IPS-18a (cell line): ENCODE results near the gene THADA.

ENCODE experiments used
- H3K27ac ChIP-seq: one replicate; pipeline ENCODE4 v1.5.1; 2013; ENCODE audit warnings: low read length
- H3K27me3 ChIP-seq: one replicate; pipeline ENCODE4 v1.6.1; 2013; ENCODE audit warnings: mild to moderate bottlenecking, low read length; ENCODE audit not compliant: control insufficient read depth, insufficient read depth
- H3K36me3 ChIP-seq: one replicate; pipeline ENCODE4 v1.6.1; 2013; ENCODE audit warnings: low read depth, low read length; ENCODE audit not compliant: control insufficient read depth
- H3K4me1 ChIP-seq: one replicate; pipeline ENCODE4 v1.6.1; 2013; ENCODE audit warnings: low read depth, low read length; ENCODE audit not compliant: control insufficient read depth
- H3K4me3 ChIP-seq: one replicate; pipeline ENCODE4 v1.5.1; 2013; ENCODE audit warnings: low read length
- H3K9ac ChIP-seq: one replicate; pipeline ENCODE4 v1.6.1; 2013; ENCODE audit warnings: mild to moderate bottlenecking, low read length, moderate library complexity
- H3K9me3 ChIP-seq: one replicate; pipeline ENCODE4 v1.6.1; 2013; ENCODE audit warnings: low read depth, low read length; ENCODE audit not compliant: control insufficient read depth

Gene THADA

GRCh38 chr2:43202289-43202688, 393.5 kb downstream of the THADA start:
- no peaks in the 10 kb centered on the region for H3K9me3 ChIP-seq
- no peak overlapping the region for H3K27ac ChIP-seq
- H3K4me1 ChIP-seq = peaks cover 7% of the 10 kb centered on the region
- no peaks in the 10 kb centered on the region for H3K36me3 ChIP-seq
- H3K27me3 ChIP-seq = no peaks in the 10 kb centered on the region
- H3K9ac ChIP-seq = no peak overlapping the region
- H3K4me3 ChIP-seq = no peak overlapping the region

GRCh38 chr2:43201497-43201896, 394.3 kb downstream of the THADA start:
- Histone ChIP-seq H3K27ac (no peak overlapping the region), H3K36me3 (no peaks in the 10 kb centered on the region), H3K9me3 (no peaks in the 10 kb centered on the region), H3K4me3 (no peak overlapping the region), H3K9ac (no peak overlapping the region), H3K4me1 (peaks cover 7% of the 10 kb centered on the region), H3K27me3 (no peaks in the 10 kb centered on the region)

- peaks cover 7% of the 10 kb centered on the region for H3K4me1 ChIP-seq
- H3K9ac ChIP-seq = no peak overlapping the region
- H3K36me3 ChIP-seq = no peaks in the 10 kb centered on the region
- no peaks in the 10 kb centered on the region for H3K9me3 ChIP-seq
- no peak overlapping the region for H3K4me3 ChIP-seq
- H3K27me3 ChIP-seq = no peaks in the 10 kb centered on the region
- no peak overlapping the region for H3K27ac ChIP-seq
Observed at GRCh38 chr2:43201016-43201415, 394.8 kb downstream of the THADA start.

GRCh38 chr2:43199492-43200488, 396.0 kb downstream of the THADA start:
- Histone ChIP-seq H3K27me3 (no peaks in the 10 kb centered on the region), H3K9ac (no peak overlapping the region), H3K4me1 (peaks cover 7% of the 10 kb centered on the region), H3K9me3 (no peaks in the 10 kb centered on the region), H3K36me3 (no peaks in the 10 kb centered on the region), H3K27ac (no peak overlapping the region), H3K4me3 (no peak overlapping the region)

GRCh38 chr2:43198263-43198662, 397.6 kb downstream of the THADA start:
- Histone ChIP-seq H3K36me3 (no peaks in the 10 kb centered on the region), H3K4me3 (no peak overlapping the region), H3K9me3 (no peaks in the 10 kb centered on the region), H3K4me1 (peaks cover 7% of the 10 kb centered on the region), H3K9ac (no peak overlapping the region), H3K27me3 (no peaks in the 10 kb centered on the region), H3K27ac (no peak overlapping the region)

GRCh38 chr2:43197588-43197896, 398.3 kb downstream of the THADA start:
- H3K27me3 ChIP-seq = no peaks in the 10 kb centered on the region
- no peak overlapping the region for H3K27ac ChIP-seq
- H3K36me3 ChIP-seq = no peaks in the 10 kb centered on the region
- no peak overlapping the region for H3K4me3 ChIP-seq
- no peak overlapping the region for H3K9ac ChIP-seq
- peaks cover 7% of the 10 kb centered on the region for H3K4me1 ChIP-seq
- no peaks in the 10 kb centered on the region for H3K9me3 ChIP-seq

GRCh38 chr2:43196768-43197587, 398.9 kb downstream of the THADA start:
- Histone ChIP-seq H3K27me3 (no peaks in the 10 kb centered on the region), H3K27ac (no peak overlapping the region)

GRCh38 chr2:43194121-43194869, 401.5 kb downstream of the THADA start:
- H3K9ac ChIP-seq = no peak overlapping the region

More at GRCh38 chr2:43196768-43197587, 398.9 kb downstream of the THADA start:
- Histone ChIP-seq H3K9me3 (no peaks in the 10 kb centered on the region), H3K9ac (no peak overlapping the region), H3K4me3 (no peak overlapping the region), H3K4me1 (peaks cover 7% of the 10 kb centered on the region), H3K36me3 (no peaks in the 10 kb centered on the region)

GRCh38 chr2:43193652-43194120, 402.2 kb downstream of the THADA start:
- Histone ChIP-seq H3K36me3 (no peaks in the 10 kb centered on the region), H3K27ac (no peak overlapping the region), H3K4me3 (no peak overlapping the region), H3K9ac (no peak overlapping the region), H3K9me3 (no peaks in the 10 kb centered on the region), H3K27me3 (no peaks in the 10 kb centered on the region), H3K4me1 (no peaks in the 10 kb centered on the region)

More at GRCh38 chr2:43194121-43194869, 401.5 kb downstream of the THADA start:
- H3K27me3 ChIP-seq = no peaks in the 10 kb centered on the region
- no peak overlapping the region for H3K27ac ChIP-seq
- no peaks in the 10 kb centered on the region for H3K4me1 ChIP-seq
- no peaks in the 10 kb centered on the region for H3K36me3 ChIP-seq
- H3K4me3 ChIP-seq = no peak overlapping the region
- no peaks in the 10 kb centered on the region for H3K9me3 ChIP-seq

GRCh38 chr2:43192744-43193651, 402.8 kb downstream of the THADA start:
- Histone ChIP-seq H3K9me3 (no peaks in the 10 kb centered on the region), H3K27ac (no peak overlapping the region), H3K4me3 (no peak overlapping the region), H3K9ac (no peak overlapping the region), H3K36me3 (no peaks in the 10 kb centered on the region), H3K27me3 (no peaks in the 10 kb centered on the region), H3K4me1 (no peaks in the 10 kb centered on the region)
